CD4-positive, alpha-beta T cell (primary cell): Measurements from ENCODE around the gene CNKSR3. TPM values are rescaled to one million over a fixed set of nuclear protein-coding genes. Genes with fewer than 3 reads are reported as not detected.

ENCODE experiments used
- ATAC-seq: fragments of 200-7000 bp; cut with Tn5 transposase; one replicate; pipeline ENCODE4 v1.10.0; 2022; ENCODE audit warnings: mild to moderate bottlenecking; ENCODE audit not compliant: poor library complexity
- CTCF ChIA-PET: fragments of 350-600 bp; sonication (Branson Sonifier 250); formaldehyde crosslinking; loops from one replicate; lab custom pipeline; 2021; ENCODE audit warnings: antibody characterized with exemption, inconsistent platforms; lab: Charles Lee
- POLR2A ChIA-PET: fragments of 350-600 bp; sonication (Branson Sonifier 250); formaldehyde crosslinking; loops from one replicate; lab custom pipeline; 2021; ENCODE audit warnings: antibody characterized with exemption, inconsistent platforms; lab: Charles Lee
- DNase-seq, 14 experiments: peaks; one replicate each; pipeline ENCODE4 v3.0.0-alpha.2; 2013 to 2020; ENCODE audit warnings: mixed read lengths in 2 of 14
- H3K27ac ChIP-seq, 2 donors: one replicate each; pipeline versions ENCODE4 v1.5.1 to v1.7.0; 2013; ENCODE audit warnings: low read length in 2 of 2, low read depth in 1 of 2, mild to moderate bottlenecking in 1 of 2
- H3K27me3 ChIP-seq, 2 experiments: 1 replicate in 1 of 2; 2 replicates in 1 of 2; pipeline versions ENCODE4 v1.6.1 to v1.7.0; 2013; ENCODE audit warnings: low read length in 2 of 2, control low read depth in 1 of 2, mild to moderate bottlenecking in 1 of 2, moderate library complexity in 1 of 2; ENCODE audit not compliant: insufficient read depth in 2 of 2, control insufficient read depth in 1 of 2
- H3K36me3 ChIP-seq: one replicate; pipeline ENCODE4 v1.6.1; 2013; ENCODE audit warnings: low read length, control low read depth; ENCODE audit not compliant: insufficient read depth
- H3K4me1 ChIP-seq: one replicate; pipeline ENCODE4 v1.6.1; 2013; ENCODE audit warnings: low read length, control low read depth; ENCODE audit not compliant: insufficient read depth
- H3K4me3 ChIP-seq: one replicate; pipeline ENCODE4 v1.5.1; 2013; ENCODE audit warnings: mild to moderate bottlenecking, low read length, moderate library complexity
- H3K9me3 ChIP-seq, 2 experiments: 1 replicate in 1 of 2; 2 replicates in 1 of 2; pipeline versions ENCODE4 v1.6.1 to v1.7.0; 2013; ENCODE audit warnings: low read length in 2 of 2, mild to moderate bottlenecking in 2 of 2, control low read depth in 1 of 2, moderate library complexity in 1 of 2; ENCODE audit not compliant: control insufficient read depth in 1 of 2, insufficient read depth in 1 of 2
- H3K27ac Mint-ChIP-seq: one replicate; pipeline ENCODE4 v1.8.0; 2020; ENCODE audit warnings: mixed read lengths
- H3K27me3 Mint-ChIP-seq: one replicate; pipeline ENCODE4 v1.8.0; 2021; ENCODE audit warnings: mixed read lengths
- H3K36me3 Mint-ChIP-seq: one replicate; pipeline ENCODE4 v1.8.0; 2021; ENCODE audit warnings: low read depth, mixed read lengths
- H3K4me1 Mint-ChIP-seq: one replicate; pipeline ENCODE4 v1.8.0; 2021; ENCODE audit warnings: low read depth, mixed read lengths
- H3K4me3 Mint-ChIP-seq: one replicate; pipeline ENCODE4 v1.8.0; 2020; ENCODE audit warnings: mild to moderate bottlenecking, mixed read lengths
- H3K9me3 Mint-ChIP-seq: one replicate; pipeline ENCODE4 v1.8.0; 2020; ENCODE audit warnings: mixed read lengths
- intact Hi-C, 2 experiments: fragments of 100-400 bp; cut with DNase I in 1 of 2; cut with micrococcal nuclease in 1 of 2; formaldehyde crosslinking; loops; one replicate each; pipeline versions ENCODE4 v1.15.1 to v1.9.0; 2023 to 2025; cut with DNase I, micrococcal nuclease
- total RNA-seq, 174 experiments: library from RNA in 2 of 174; stranded (reverse) in 2 of 174; gene quantifications; one replicate each; pipeline ENCODE4 v1.2.3 and lab custom pipeline; 2021 to 2026
- TF ChIP-seq, protein P1 (sequence below): fragments of 200-600 bp; IDR thresholded peaks from one replicate; pipeline ENCODE4 v1.8.0; 2022; ENCODE audit warnings: antibody characterized with exemption, mild to moderate bottlenecking

CNKSR3 gene
- total RNA-seq, 2 experiments from 2014 or later = 0.14 TPM; not detected in 1

DNA sequence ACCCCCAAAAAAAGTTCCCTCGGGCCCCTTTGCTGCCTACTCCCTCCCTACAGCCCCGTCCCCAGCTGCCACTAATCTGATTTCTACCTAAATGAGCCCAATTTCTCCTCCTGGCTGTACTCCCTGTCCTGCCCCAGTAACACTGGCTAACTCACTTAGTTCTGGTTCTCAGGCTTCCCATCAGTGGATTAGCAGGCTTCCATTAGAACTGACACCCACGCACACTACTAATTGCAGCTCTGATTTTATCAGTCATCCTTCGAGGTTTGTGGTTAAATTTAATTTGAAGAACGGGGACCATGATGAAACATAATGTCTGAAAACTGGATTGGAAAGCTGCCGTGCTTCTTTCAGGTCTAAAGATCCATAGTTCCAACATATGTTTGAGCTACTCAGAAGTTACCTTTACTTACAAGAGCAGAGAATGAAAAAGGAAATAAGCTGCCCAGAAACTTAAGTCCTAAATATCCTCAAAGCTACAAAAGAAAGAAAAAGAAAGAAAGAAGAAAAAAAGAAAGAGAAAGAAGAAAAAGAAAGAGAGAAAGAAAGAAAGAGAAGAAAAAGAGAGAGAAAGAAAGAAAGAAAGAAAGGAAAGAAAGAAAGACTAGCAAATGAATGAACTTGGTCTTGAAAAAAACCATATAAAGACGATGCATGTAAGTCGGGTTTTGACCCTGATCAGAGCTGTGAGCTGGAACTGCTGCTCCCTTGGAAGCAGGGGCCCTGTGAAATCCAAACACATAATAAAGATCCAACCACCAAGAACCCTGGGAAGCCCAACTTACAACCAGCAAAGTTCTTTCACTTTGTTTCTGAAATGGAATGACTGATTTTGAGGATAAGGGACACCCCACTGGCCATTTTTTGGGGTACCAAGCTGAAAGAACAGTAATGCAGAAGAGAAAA is 51.7 kb downstream of the CNKSR3 start:
- Histone ChIP-seq H3K27me3 (no peaks in the 10 kb centered on the region), H3K9me3 (no peaks in the 10 kb centered on the region), H3K36me3 (no peaks in the 10 kb centered on the region), H3K4me3 (no peak overlapping the region), H3K4me1 (no peaks in the 10 kb centered on the region), H3K27ac (no peak overlapping the region)
- Mint-ChIP-seq H3K36me3 (no peaks in the 10 kb centered on the region), H3K27ac (no peak overlapping the region), H3K4me1 (no peaks in the 10 kb centered on the region), H3K9me3 (no peaks in the 10 kb centered on the region), H3K27me3 (no peaks in the 10 kb centered on the region), H3K4me3 (no peak overlapping the region)
- ChIA-PET CTCF (interaction anchor here (0.6 kb wide), 1 partner anchor 23 kb away, joined by 4 read pairs; no protein-coding TSS in a partner anchor), POLR2A (no interaction called here)
- DNase-seq (no peak), ATAC-seq (no peak)
- TF ChIP-seq, protein P1, sequence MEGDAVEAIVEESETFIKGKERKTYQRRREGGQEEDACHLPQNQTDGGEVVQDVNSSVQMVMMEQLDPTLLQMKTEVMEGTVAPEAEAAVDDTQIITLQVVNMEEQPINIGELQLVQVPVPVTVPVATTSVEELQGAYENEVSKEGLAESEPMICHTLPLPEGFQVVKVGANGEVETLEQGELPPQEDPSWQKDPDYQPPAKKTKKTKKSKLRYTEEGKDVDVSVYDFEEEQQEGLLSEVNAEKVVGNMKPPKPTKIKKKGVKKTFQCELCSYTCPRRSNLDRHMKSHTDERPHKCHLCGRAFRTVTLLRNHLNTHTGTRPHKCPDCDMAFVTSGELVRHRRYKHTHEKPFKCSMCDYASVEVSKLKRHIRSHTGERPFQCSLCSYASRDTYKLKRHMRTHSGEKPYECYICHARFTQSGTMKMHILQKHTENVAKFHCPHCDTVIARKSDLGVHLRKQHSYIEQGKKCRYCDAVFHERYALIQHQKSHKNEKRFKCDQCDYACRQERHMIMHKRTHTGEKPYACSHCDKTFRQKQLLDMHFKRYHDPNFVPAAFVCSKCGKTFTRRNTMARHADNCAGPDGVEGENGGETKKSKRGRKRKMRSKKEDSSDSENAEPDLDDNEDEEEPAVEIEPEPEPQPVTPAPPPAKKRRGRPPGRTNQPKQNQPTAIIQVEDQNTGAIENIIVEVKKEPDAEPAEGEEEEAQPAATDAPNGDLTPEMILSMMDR = no peak
- intact Hi-C loops = no loop called here

DNA sequence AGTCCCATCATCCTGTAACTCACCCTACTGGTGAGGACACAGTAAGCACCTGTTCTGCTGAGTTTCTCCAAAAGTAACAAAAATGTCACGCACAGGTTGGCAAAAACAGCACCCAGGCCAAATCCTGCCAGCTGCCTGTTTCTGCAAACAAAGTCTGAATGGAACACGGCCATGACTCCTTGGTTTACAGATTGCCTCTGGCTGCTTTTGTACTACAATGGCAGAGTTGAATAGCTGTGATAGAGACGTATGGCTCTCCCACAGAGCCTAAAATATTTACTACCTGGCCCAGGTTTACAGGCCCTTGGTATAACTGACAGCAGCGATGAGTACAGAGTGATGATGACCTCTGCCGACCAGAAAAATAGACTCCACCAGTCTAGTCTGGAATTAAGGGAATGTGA is 52.6 kb downstream of the CNKSR3 start:
- H3K27ac Mint-ChIP-seq = no peak overlapping the region
- no peaks in the 10 kb centered on the region for H3K9me3 Mint-ChIP-seq
- Histone ChIP-seq H3K27me3 (no peaks in the 10 kb centered on the region), H3K4me3 (no peak overlapping the region), H3K27ac (no peak overlapping the region), H3K9me3 (no peaks in the 10 kb centered on the region), H3K4me1 (no peaks in the 10 kb centered on the region), H3K36me3 (no peaks in the 10 kb centered on the region)
- TF ChIP-seq, protein P1 = no peak
- H3K36me3 Mint-ChIP-seq = no peaks in the 10 kb centered on the region
- no peaks in the 10 kb centered on the region for H3K27me3 Mint-ChIP-seq
- no peak for ATAC-seq
- DNase-seq = no peak
- H3K4me1 Mint-ChIP-seq = no peaks in the 10 kb centered on the region
- ChIA-PET POLR2A (no interaction called here), CTCF (no interaction called here)
- no peak overlapping the region for H3K4me3 Mint-ChIP-seq
- intact Hi-C loops = no loop called here

DNA sequence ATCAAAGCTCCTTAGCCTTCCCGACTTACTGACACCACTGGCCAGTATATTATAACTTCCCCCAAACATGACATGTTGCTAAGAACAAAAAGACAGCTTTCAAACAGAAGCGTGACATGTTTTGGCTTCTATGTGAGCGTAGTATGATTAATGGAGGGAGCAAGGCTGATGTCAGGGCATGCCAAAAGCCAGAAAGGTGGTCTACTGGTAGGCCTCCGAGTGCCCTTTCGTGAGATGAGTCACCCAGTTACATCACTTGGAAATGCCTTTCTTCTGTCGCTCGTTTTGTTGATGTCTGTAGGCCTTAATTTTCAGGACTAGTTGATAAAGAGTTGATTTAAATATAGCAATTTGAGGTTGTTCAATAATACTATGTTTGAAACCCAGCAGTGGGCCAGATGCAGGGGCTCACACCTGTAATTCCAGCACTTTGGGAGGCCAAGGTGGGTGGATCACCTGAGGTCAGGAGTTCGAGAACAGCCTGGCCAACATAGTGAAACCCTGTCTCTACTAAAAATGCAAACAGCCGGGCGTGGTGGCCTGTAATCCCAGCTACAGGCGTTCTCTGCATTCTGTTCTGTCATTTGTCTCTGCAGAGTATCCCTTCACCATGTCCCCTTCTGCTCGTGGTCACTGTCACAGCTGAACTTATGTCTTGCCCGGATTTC is 53.3 kb downstream of the CNKSR3 start:
- Mint-ChIP-seq H3K4me3 (no peak overlapping the region), H3K27ac (no peak overlapping the region), H3K27me3 (no peaks in the 10 kb centered on the region), H3K9me3 (no peaks in the 10 kb centered on the region), H3K4me1 (no peaks in the 10 kb centered on the region), H3K36me3 (no peaks in the 10 kb centered on the region)
- DNase-seq = no peak
- H3K27me3 ChIP-seq = no peaks in the 10 kb centered on the region
- H3K9me3 ChIP-seq = no peaks in the 10 kb centered on the region
- POLR2A ChIA-PET = no interaction called here
- intact Hi-C loops = no loop called here
- no peaks in the 10 kb centered on the region for H3K4me1 ChIP-seq
- CTCF ChIA-PET = no interaction called here
- H3K27ac ChIP-seq = no peak overlapping the region
- H3K4me3 ChIP-seq = no peak overlapping the region
- no peaks in the 10 kb centered on the region for H3K36me3 ChIP-seq
- ATAC-seq = no peak
- TF ChIP-seq, protein P1 = no peak
